Keratinocyte (primary cell): ENCODE data around the gene BSG. TPM values are rescaled to one million over a fixed set of nuclear protein-coding genes. Genes with fewer than 3 reads are reported as not detected.
A peak's percentile ranks its signal among the peaks of the same experiment; 100 is the strongest.

Source experiments
- DNase-seq: peaks from one replicate; pipeline ENCODE4 v3.0.0-alpha.2; 2011; ENCODE audit warnings: low read depth, missing footprints, low spot score
- FAIRE-seq: peaks from 2 replicates; lab custom pipeline; 2011; peaks lifted over from hg19 to GRCh38; lab: Jason Lieb, UNC
- H2AFZ ChIP-seq: 2 replicates; pipeline ENCODE4 v1.6.0; 2012; ENCODE audit warnings: low read length, control low read depth, inconsistent platforms; ENCODE audit not compliant: control insufficient read depth
- H3K27ac ChIP-seq: 2 replicates; pipeline ENCODE4 v1.5.1; 2011; ENCODE audit warnings: low read length; ENCODE audit not compliant: control insufficient read depth, insufficient read depth
- H3K27me3 ChIP-seq: 3 replicates; pipeline ENCODE4 v1.6.0; 2011; ENCODE audit warnings: low read length; ENCODE audit not compliant: control insufficient read depth, insufficient read depth; ENCODE audit errors: extremely low read depth
- H3K36me3 ChIP-seq, 2 experiments: 2 replicates in 1 of 2; 3 replicates in 1 of 2; pipeline ENCODE4 v1.5.1; 2011; ENCODE audit warnings: low read length in 2 of 2, mild to moderate bottlenecking in 1 of 2; ENCODE audit not compliant: control insufficient read depth in 2 of 2, insufficient read depth in 2 of 2; ENCODE audit errors: extremely low read depth in 1 of 2
- H3K4me1 ChIP-seq: 3 replicates; pipeline ENCODE4 v1.5.1; 2011; ENCODE audit warnings: low read length; ENCODE audit not compliant: control insufficient read depth, insufficient read depth; ENCODE audit errors: extremely low read depth
- H3K4me2 ChIP-seq: 3 replicates; pipeline ENCODE4 v1.6.0; 2011; ENCODE audit warnings: low read depth, low read length; ENCODE audit not compliant: control insufficient read depth, insufficient read depth; ENCODE audit errors: extremely low read depth
- H3K4me3 ChIP-seq, 3 experiments: fragments of 200-600 bp in 1 of 3; sonication (generic) in 1 of 3; 2 replicates in 2 of 3; 3 replicates in 1 of 3; pipeline ENCODE4 v1.5.1; 2011 to 2016; ENCODE audit warnings: low read length in 3 of 3, mild to moderate bottlenecking in 3 of 3, control low read depth in 2 of 3, inconsistent platforms in 1 of 3, low read depth in 1 of 3, mixed read lengths in 1 of 3, mixed run types in 1 of 3, moderate library complexity in 1 of 3; ENCODE audit not compliant: control insufficient read depth in 2 of 3, insufficient read depth in 2 of 3; ENCODE audit errors: extremely low read depth in 1 of 3
- H3K79me2 ChIP-seq: 2 replicates; pipeline ENCODE4 v1.6.0; 2012; ENCODE audit warnings: low read length; ENCODE audit not compliant: control insufficient read depth, insufficient read depth
- H3K9ac ChIP-seq: 3 replicates; pipeline ENCODE4 v1.6.0; 2011; ENCODE audit warnings: low read length; ENCODE audit not compliant: control insufficient read depth, insufficient read depth; ENCODE audit errors: extremely low read depth
- H3K9me1 ChIP-seq: 3 replicates; pipeline ENCODE4 v1.6.0; 2011; ENCODE audit warnings: low read length; ENCODE audit not compliant: control insufficient read depth, insufficient read depth; ENCODE audit errors: extremely low read depth
- H3K9me3 ChIP-seq: 2 replicates; pipeline ENCODE4 v1.5.1; 2012; ENCODE audit warnings: low read depth, low read length; ENCODE audit not compliant: control insufficient read depth
- H4K20me1 ChIP-seq: 3 replicates; pipeline ENCODE4 v1.6.0; 2011; ENCODE audit warnings: low read length; ENCODE audit not compliant: control insufficient read depth, insufficient read depth; ENCODE audit errors: extremely low read depth
- EZH2 ChIP-seq: IDR thresholded peaks from one replicate; pipeline ENCODE4 v1.6.1; 2012; ENCODE audit warnings: inconsistent platforms, mild to moderate bottlenecking, low read length, moderate library complexity
- dilution Hi-C: fragments of 300-500 bp; cut with MboI; formaldehyde crosslinking; loops from one replicate; pipeline ENCODE4 v1.7.0; 2020; ENCODE audit warnings: low sequenced_read_pairs; ENCODE audit not compliant: extremely low pct_ligation_motif_present
- polyA plus RNA-seq, 5 experiments: library from polyadenylated mRNA; depleted of rRNA in 3 of 5; stranded (reverse) in 3 of 5; stranded (forward) in 1 of 5; unstranded in 1 of 5; fragments of >200 nt; gene quantifications; 1 replicate in 1 of 5; 2 replicates in 3 of 5; 3 replicates in 1 of 5; pipeline versions ENCODE4 v1.2.1 to v1.2.3, GENCODE V29; 2011 to 2012; ENCODE audit warnings: missing spikeins in 2 of 5, low read depth in 1 of 5, low replicate concordance in 1 of 5
- TF ChIP-seq, protein P1 (sequence below), 3 experiments: IDR thresholded peaks in 1 of 3; conservative IDR thresholded peaks in 1 of 3; optimal IDR thresholded peaks in 1 of 3; 2 replicates in 2 of 3; 3 replicates in 1 of 3; pipeline versions ENCODE3 to v1.5.1; 2011; ENCODE audit warnings: low read length in 3 of 3, mild to moderate bottlenecking in 3 of 3, moderate library complexity in 2 of 3, control low read depth in 1 of 3, inconsistent platforms in 1 of 3; ENCODE audit not compliant: insufficient read depth in 2 of 3; ENCODE audit errors: extremely low read depth in 1 of 3

BSG gene
- polyA plus RNA-seq, 1 donor (not counting 4 experiments of a cell fraction or from before 2014, with no cell fraction given), result 388 TPM

- H4K20me1 ChIP-seq, result peaks cover 8% of the 10 kb centered on the region
- DNase-seq (no peak), FAIRE-seq (no peak)
- no peaks in the 10 kb centered on the region for H3K9me3 ChIP-seq
- peaks cover 6 to 15% of the 10 kb centered on the region in 2 experiments for H3K36me3 ChIP-seq
- H3K4me2 ChIP-seq, result no peak overlapping the region
- no peak overlapping the region for H3K27ac ChIP-seq
- H2AFZ ChIP-seq, result no peak overlapping the region
- H3K4me1 ChIP-seq, result peaks cover 16% of the 10 kb centered on the region
- dilution Hi-C loops, result no loop called here
- H3K9me1 ChIP-seq, result no peaks in the 10 kb centered on the region
- H3K9ac ChIP-seq, result no peak overlapping the region
- H3K27me3 ChIP-seq, result no peaks in the 10 kb centered on the region
- no peak overlapping the region for H3K4me3 ChIP-seq
- H3K79me2 ChIP-seq, result no peaks in the 10 kb centered on the region
- TF ChIP-seq, protein P1, sequence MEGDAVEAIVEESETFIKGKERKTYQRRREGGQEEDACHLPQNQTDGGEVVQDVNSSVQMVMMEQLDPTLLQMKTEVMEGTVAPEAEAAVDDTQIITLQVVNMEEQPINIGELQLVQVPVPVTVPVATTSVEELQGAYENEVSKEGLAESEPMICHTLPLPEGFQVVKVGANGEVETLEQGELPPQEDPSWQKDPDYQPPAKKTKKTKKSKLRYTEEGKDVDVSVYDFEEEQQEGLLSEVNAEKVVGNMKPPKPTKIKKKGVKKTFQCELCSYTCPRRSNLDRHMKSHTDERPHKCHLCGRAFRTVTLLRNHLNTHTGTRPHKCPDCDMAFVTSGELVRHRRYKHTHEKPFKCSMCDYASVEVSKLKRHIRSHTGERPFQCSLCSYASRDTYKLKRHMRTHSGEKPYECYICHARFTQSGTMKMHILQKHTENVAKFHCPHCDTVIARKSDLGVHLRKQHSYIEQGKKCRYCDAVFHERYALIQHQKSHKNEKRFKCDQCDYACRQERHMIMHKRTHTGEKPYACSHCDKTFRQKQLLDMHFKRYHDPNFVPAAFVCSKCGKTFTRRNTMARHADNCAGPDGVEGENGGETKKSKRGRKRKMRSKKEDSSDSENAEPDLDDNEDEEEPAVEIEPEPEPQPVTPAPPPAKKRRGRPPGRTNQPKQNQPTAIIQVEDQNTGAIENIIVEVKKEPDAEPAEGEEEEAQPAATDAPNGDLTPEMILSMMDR (optimal IDR thresholded peaks at IDR 0.05 in 1 of 3, IDR thresholded peaks at IDR 0.05 in 1 of 3, conservative IDR thresholded peaks at IDR 0.05 in 1 of 3; ENCODE audit: extremely low read depth in 1 of 3, insufficient read depth in 2 of 3, low read length in 3 of 3), result no peak
- TF ChIP-seq EZH2, result peak; percentile 54
Measured at GRCh38 chr19:615619-616018, 43.2 kb downstream of the BSG start.

GRCh38 chr19:616062-616700 is 43.8 kb downstream of the BSG start:
- TF ChIP-seq EZH2, result no peak
- TF ChIP-seq, protein P1 (optimal IDR thresholded peaks at IDR 0.05 in 1 of 3, IDR thresholded peaks at IDR 0.05 in 1 of 3, conservative IDR thresholded peaks at IDR 0.05 in 1 of 3; ENCODE audit: extremely low read depth in 1 of 3, insufficient read depth in 2 of 3, low read length in 3 of 3), result no peak
- Histone ChIP-seq H3K4me1 (peaks cover 10% of the 10 kb centered on the region), H3K9me3 (no peaks in the 10 kb centered on the region), H3K9ac (no peak overlapping the region), H3K27me3 (no peaks in the 10 kb centered on the region), H3K9me1 (no peaks in the 10 kb centered on the region), H2AFZ (no peak overlapping the region), H3K4me3 (no peak overlapping the region), H3K79me2 (no peaks in the 10 kb centered on the region), H3K27ac (no peak overlapping the region), H3K4me2 (no peak overlapping the region), H3K36me3 (peaks cover 6 to 15% of the 10 kb centered on the region in 2 experiments), H4K20me1 (peaks cover 8% of the 10 kb centered on the region)
- DNase-seq (no peak), FAIRE-seq (no peak)
- dilution Hi-C loops, result no loop called here
